HG03196 (cell line): ENCODE results near the gene ADGRB2.

Experiments used
- ATAC-seq: cut with Tn5 transposase; IDR thresholded peaks from one replicate; pipeline ENCODE4 v1.9.1; 2021; ENCODE audit not compliant: unreplicated experiment

ADGRB2 gene

GRCh38 chr1:31782421-31783410 is 18.6 kb upstream of the ADGRB2 start:
- ATAC-seq, result no peak

GRCh38 chr1:31781756-31782371 is 17.7 kb upstream of the ADGRB2 start:
- no peak for ATAC-seq

GRCh38 chr1:31781138-31781755 is 17.1 kb upstream of the ADGRB2 start:
- no peak for ATAC-seq

- no peak for ATAC-seq
Observed at GRCh38 chr1:31780632-31781031, 16.5 kb upstream of the ADGRB2 start.

GRCh38 chr1:31779687-31780086 is 15.5 kb upstream of the ADGRB2 start:
- ATAC-seq, result no peak

GRCh38 chr1:31778763-31779488 is 14.8 kb upstream of the ADGRB2 start:
- no peak for ATAC-seq

- no peak for ATAC-seq
Observed at GRCh38 chr1:31776516-31776915, 12.4 kb upstream of the ADGRB2 start.

GRCh38 chr1:31776032-31776431 is 11.9 kb upstream of the ADGRB2 start:
- ATAC-seq, result no peak

- ATAC-seq, result no peak
Observed at GRCh38 chr1:31775210-31775999, 11.3 kb upstream of the ADGRB2 start.

GRCh38 chr1:31774495-31774894 is 10.4 kb upstream of the ADGRB2 start:
- ATAC-seq, result no peak

- ATAC-seq, result no peak
Observed at GRCh38 chr1:31773861-31774260, 9.7 kb upstream of the ADGRB2 start.

- ATAC-seq, result no peak
Observed at GRCh38 chr1:31772669-31773248, 8.6 kb upstream of the ADGRB2 start.

- no peak for ATAC-seq
Observed at GRCh38 chr1:31771891-31772668, 7.9 kb upstream of the ADGRB2 start.

- no peak for ATAC-seq
Observed at GRCh38 chr1:31769720-31770390, 5.7 kb upstream of the ADGRB2 start.

- ATAC-seq, result no peak
Observed at GRCh38 chr1:31768939-31769704, 5.0 kb upstream of the ADGRB2 start.

- ATAC-seq, result no peak
Observed at GRCh38 chr1:31768407-31768907, 4.3 kb upstream of the ADGRB2 start.

GRCh38 chr1:31767225-31767624 is 3.1 kb upstream of the ADGRB2 start:
- ATAC-seq, result no peak

- no peak for ATAC-seq
Observed at GRCh38 chr1:31765516-31765915, 1.4 kb upstream of the ADGRB2 start.
